Activated CD8-positive, alpha-beta memory T cell treated with anti-CD3 and anti-CD28 coated beads for 36 hours (primary cell): ENCODE measurements around the gene ITGB1. TPM values are rescaled to one million over a fixed set of nuclear protein-coding genes. Genes with fewer than 3 reads are reported as not detected.

Experiments
- CTCF ChIA-PET: fragments of 350-600 bp; sonication (Branson Sonifier 250); formaldehyde crosslinking; loops from one replicate; lab custom pipeline; 2021; ENCODE audit warnings: antibody characterized with exemption; lab: Charles Lee
- POLR2A ChIA-PET: fragments of 350-600 bp; sonication (Branson Sonifier 250); formaldehyde crosslinking; loops from one replicate; lab custom pipeline; 2021; ENCODE audit warnings: antibody characterized with exemption; lab: Charles Lee
- total RNA-seq, 2 experiments: library from RNA; stranded (reverse); gene quantifications; one replicate each; pipeline ENCODE4 v1.2.3, GENCODE V29; 2021

Gene ITGB1
- total RNA-seq, 2 experiments from 2014 or later, result 75.4 to 77.6 TPM

DNA sequence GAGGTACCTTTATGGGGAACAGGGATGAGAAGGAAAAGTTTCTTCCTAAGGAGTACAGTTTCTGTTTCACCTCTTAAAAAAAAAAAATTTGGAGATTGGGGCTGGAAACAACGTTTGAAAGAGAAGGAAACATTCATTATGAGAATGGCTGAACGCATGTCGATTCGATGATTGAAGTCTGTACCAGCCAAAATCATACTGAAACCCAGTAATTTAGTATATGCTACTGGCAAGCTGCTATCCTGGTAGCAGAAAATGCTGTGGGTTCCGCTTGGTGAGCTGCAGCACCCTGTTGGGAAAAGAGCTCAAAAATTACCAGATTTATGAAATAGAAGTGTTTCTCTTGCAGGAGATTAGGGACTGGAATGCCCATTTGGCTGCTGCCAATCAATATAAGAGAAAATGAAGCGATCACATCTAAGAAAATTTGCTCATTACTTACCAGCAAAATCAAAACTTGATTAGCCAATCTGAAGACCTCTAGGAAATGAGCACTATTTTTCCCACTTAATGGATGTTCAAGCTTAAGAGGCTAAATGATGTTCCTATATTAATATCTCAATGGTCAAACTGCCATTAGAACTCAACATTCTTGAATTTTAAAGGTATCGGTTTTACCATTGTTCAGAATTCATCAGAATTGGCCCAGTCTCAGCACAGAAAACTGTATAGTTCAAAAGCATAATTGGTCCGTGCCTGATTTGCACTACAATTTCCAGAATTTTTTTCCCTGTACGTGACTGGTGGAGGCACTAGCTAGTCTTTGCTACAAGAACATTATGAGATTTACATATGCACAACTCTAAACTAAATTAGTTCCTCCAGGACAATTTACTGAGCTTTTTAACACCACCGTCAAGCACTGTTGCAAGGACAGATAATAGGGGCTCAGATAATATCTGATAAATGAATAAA is 1.2 kb upstream of the ITGB1 start:
- POLR2A ChIA-PET, result interaction anchor here (0.6 to 1.0 kb wide), 3 partner anchors 21 to 141 kb away, joined by 3 to 7 read pairs (median 3); no protein-coding TSS in a partner anchor
- CTCF ChIA-PET, result interaction anchor here (0.8 to 1.4 kb wide), 3 partner anchors 11 to 50 kb away, joined by 3 to 4 read pairs (median 4); no protein-coding TSS in a partner anchor

DNA sequence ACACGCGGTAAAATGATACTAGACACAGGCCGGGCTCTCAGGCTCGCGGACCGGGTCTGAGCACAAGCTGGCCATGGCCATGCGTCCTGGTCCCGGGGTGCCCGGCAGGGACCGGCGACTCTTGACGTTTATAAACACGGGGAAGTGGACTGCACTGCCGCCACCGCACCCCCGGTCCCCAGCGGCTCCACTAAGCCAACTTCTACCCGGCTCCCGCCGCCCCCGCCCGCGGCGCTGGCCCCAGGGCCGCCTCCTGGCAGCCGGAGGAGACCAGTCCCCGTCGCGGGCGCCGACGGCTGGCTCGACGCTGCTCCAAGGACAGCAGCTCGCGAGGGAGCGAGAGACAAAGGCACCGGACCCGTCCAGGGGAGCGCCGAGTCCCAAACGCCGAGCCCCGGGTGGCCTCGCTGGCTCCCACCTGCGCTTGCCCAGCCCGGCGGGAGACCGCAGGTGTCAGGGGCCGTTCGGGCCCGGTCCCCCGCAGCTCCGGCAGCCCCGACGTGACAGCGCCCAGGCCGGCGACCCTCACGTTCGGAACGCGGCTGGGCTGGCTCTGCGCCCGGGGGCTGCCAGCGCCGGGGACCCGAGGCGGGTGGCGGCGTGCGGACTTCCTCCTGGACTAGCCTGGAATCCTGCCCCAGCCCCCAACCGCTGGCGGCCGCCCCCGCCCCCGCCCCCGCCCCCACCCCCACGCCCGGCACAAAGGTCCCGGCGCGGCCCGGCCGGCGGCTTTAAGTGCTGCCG is 517 bp downstream of the ITGB1 start:
- ChIA-PET POLR2A (interaction anchor here (1.1 to 2.1 kb wide), 2 partner anchors 14 to 23 kb away, joined by 4 to 10 read pairs; no protein-coding TSS in a partner anchor), CTCF (interaction anchor here (1.1 kb wide), 1 partner anchor 23 kb away, joined by 5 read pairs; no protein-coding TSS in a partner anchor)

GRCh38 chr10:32956365-32957197 is 1.4 kb downstream of the ITGB1 start:
- ChIA-PET POLR2A (interaction anchor here (1.1 to 2.1 kb wide), 2 partner anchors 14 to 24 kb away, joined by 4 to 10 read pairs; no protein-coding TSS in a partner anchor), CTCF (interaction anchor here (1.1 kb wide), 1 partner anchor 24 kb away, joined by 5 read pairs; no protein-coding TSS in a partner anchor)

DNA sequence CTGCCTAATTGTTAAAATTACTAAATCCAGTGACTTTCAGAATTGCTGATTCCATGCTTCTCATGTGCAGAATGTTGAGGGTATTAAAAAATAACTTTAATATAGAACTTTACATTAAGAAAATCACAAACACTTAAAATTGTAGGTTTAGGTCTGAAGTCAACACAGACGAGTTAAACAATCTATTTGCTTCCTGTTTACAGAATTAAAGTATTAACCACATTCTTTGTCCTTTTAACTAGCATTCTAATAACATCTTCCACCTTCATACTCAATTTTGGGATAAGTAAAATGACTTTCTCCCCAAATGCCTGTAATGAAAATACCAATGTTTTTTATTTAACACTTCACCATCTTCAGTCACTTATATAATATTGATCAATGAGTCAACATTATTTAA is 2.2 kb downstream of the ITGB1 start:
- ChIA-PET CTCF (no interaction called here), POLR2A (interaction anchor here (2.1 kb wide), 1 partner anchor 25 kb away, joined by 10 read pairs; no protein-coding TSS in a partner anchor)

- POLR2A ChIA-PET, result no interaction called here
- CTCF ChIA-PET, result no interaction called here
Measured at GRCh38 chr10:32955299-32955772, 2.7 kb downstream of the ITGB1 start.

DNA sequence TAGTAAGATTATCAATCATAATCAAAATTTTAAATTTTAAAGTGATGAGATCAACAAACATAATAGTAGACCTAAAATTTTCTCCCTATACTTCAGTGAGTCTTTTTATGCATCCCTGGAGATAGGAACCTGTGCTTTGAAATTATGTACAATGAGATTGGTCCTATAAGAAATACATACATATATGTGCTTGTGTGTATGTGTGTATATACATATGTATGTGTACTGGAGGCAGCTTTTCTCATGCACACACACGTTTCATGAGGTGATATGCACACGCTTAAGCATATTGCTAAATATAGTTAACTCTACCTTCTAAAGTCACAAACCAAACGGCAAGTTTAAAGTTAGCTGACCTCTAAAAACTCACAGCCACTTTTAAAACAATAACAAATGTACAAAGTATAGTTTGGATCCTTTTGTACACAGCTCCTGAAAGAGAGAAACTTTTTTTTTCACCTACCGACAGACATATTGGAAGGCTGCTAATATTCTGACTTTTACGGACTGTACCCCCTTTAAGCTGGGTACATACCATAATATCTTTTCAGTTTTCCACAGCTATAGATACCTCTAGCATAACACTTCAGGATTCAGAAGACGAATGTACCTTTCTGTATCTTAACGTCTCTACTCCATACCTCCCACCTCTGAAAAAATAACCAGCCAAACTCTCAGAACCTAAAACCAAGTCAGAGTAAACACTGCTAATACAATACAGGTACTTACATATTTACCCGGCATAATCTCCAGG is 3.3 kb downstream of the ITGB1 start:
- ChIA-PET POLR2A (no interaction called here), CTCF (no interaction called here)

GRCh38 chr10:32954080-32954479 is 4.0 kb downstream of the ITGB1 start:
- POLR2A ChIA-PET, result no interaction called here
- CTCF ChIA-PET, result no interaction called here

DNA sequence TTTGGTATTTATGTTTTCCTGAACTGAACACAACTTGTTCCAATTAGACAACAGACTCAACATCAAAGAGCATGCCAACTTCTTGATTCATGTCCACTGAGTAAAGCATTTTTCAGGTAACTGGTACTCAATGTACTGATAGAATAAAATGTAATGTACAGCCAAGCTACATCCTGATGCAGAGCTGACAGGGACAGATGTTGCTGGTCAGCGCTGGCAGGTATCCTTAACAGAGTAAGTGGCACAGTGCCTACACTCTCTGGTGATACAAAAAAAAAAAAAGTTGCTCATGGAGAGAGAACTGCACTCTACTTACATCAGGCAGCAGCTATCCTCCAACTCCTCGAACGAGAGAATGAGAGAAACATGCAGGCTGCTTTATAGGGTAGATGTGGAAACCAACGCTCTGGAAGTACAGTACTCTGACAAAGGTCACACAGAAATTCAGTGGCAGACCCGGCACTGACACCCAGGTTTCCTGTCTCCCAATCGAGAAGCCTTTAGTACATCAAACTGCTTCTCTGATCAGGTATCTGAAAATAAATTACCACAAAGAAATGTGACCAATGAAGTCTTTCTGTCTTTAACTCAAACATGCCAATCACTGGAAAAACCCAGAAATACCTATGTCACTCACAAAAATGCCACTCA is 4.6 kb downstream of the ITGB1 start:
- CTCF ChIA-PET, result no interaction called here
- POLR2A ChIA-PET, result interaction anchor here (0.6 kb wide), 1 partner anchor 29 kb away, joined by 3 read pairs; no protein-coding TSS in a partner anchor

GRCh38 chr10:32952541-32953276 is 5.3 kb downstream of the ITGB1 start:
- POLR2A ChIA-PET, result interaction anchor here (0.6 kb wide), 1 partner anchor 30 kb away, joined by 3 read pairs; no protein-coding TSS in a partner anchor
- CTCF ChIA-PET, result no interaction called here

GRCh38 chr10:32952094-32952493 is 5.9 kb downstream of the ITGB1 start:
- ChIA-PET POLR2A (no interaction called here), CTCF (no interaction called here)

GRCh38 chr10:32951111-32951510 is 6.9 kb downstream of the ITGB1 start:
- ChIA-PET CTCF (no interaction called here), POLR2A (no interaction called here)

GRCh38 chr10:32950591-32951108 is 7.4 kb downstream of the ITGB1 start:
- CTCF ChIA-PET, result no interaction called here
- POLR2A ChIA-PET, result no interaction called here

- ChIA-PET CTCF (no interaction called here), POLR2A (no interaction called here)
Measured at GRCh38 chr10:32949221-32949678, 8.8 kb downstream of the ITGB1 start.

DNA sequence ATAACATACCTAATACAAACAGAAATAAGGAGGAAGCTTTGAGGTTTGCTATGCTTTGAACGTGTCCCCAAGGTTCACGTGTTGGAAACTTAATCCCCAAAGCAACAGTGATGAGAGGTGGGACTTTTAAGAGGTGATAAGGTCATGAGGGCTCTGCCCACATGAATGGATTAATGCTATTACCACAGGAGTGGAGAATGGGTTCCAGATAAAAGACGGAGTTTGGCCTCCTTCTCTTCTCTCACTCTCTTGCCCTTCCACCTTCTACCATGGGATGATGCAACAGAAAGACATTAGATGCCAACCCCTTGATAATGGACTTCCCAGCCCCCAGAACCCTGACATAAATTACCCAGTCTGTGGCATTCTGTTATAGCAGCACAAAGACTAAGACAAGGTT is 9.6 kb downstream of the ITGB1 start:
- ChIA-PET POLR2A (no interaction called here), CTCF (no interaction called here)

- CTCF ChIA-PET, result interaction anchor here (0.8 kb wide), 1 partner anchor 302 kb away, joined by 3 read pairs; no protein-coding TSS in a partner anchor
- POLR2A ChIA-PET, result no interaction called here
Measured at GRCh38 chr10:32947586-32947985, 10.4 kb downstream of the ITGB1 start.

GRCh38 chr10:32946108-32946507 is 11.9 kb downstream of the ITGB1 start:
- CTCF ChIA-PET, result no interaction called here
- POLR2A ChIA-PET, result no interaction called here
